AG04449 (cell line): ENCODE results near the gene CADPS2.

ENCODE experiments used
- CTCF ChIA-PET: fragments of 350-600 bp; formaldehyde crosslinking; extraction: SDS; loops from one replicate; lab custom pipeline; 2021; ENCODE audit warnings: antibody characterized with exemption; lab: Yijun Ruan, JAX
- POLR2A ChIA-PET: fragments of 400-600, 350-600 bp; formaldehyde crosslinking; extraction: SDS; loops from one replicate; lab custom pipeline; 2020; ENCODE audit warnings: antibody characterized with exemption, inconsistent platforms; lab: Yijun Ruan, JAX
- DNase-seq: peaks from one replicate; pipeline ENCODE4 v3.0.0-alpha.2; 2010; ENCODE audit warnings: low read depth, low spot score
- H3K4me3 ChIP-seq: 2 replicates; pipeline ENCODE4 v1.5.1; 2011; ENCODE audit warnings: low read depth, mild to moderate bottlenecking, control low read depth, low read length
- CTCF ChIP-seq: IDR thresholded peaks from one replicate; pipeline ENCODE4 v1.5.1; 2011; ENCODE audit warnings: mild to moderate bottlenecking, moderate library complexity, low read length, control low read depth, inconsistent platforms; ENCODE audit not compliant: insufficient read depth; ENCODE audit errors: missing control alignments

Gene CADPS2

GRCh38 chr7:122658856-122659255 lies 227.4 kb downstream of the CADPS2 start:
- TF ChIP-seq CTCF, result no peak
- POLR2A ChIA-PET, result no interaction called here
- H3K4me3 ChIP-seq, result no peak overlapping the region
- no peak for DNase-seq
- CTCF ChIA-PET, result no interaction called here

GRCh38 chr7:122653685-122654084 lies 232.6 kb downstream of the CADPS2 start:
- DNase-seq, result no peak
- ChIA-PET POLR2A (no interaction called here), CTCF (no interaction called here)
- no peak for TF ChIP-seq CTCF
- no peak overlapping the region for H3K4me3 ChIP-seq

GRCh38 chr7:122652876-122653275 lies 233.4 kb downstream of the CADPS2 start:
- no peak for TF ChIP-seq CTCF
- DNase-seq, result no peak
- no peak overlapping the region for H3K4me3 ChIP-seq
- ChIA-PET POLR2A (no interaction called here), CTCF (no interaction called here)

GRCh38 chr7:122651451-122651850 lies 234.8 kb downstream of the CADPS2 start:
- CTCF ChIA-PET, result no interaction called here
- H3K4me3 ChIP-seq, result no peak overlapping the region
- TF ChIP-seq CTCF, result no peak
- POLR2A ChIA-PET, result no interaction called here
- DNase-seq, result no peak

- no peak overlapping the region for H3K4me3 ChIP-seq
- no peak for DNase-seq
- POLR2A ChIA-PET, result no interaction called here
- TF ChIP-seq CTCF, result no peak
- CTCF ChIA-PET, result no interaction called here
Observed at GRCh38 chr7:122643250-122643649, 243.0 kb downstream of the CADPS2 start.

- ChIA-PET CTCF (no interaction called here), POLR2A (no interaction called here)
- no peak overlapping the region for H3K4me3 ChIP-seq
- no peak for DNase-seq
- TF ChIP-seq CTCF, result no peak
Observed at GRCh38 chr7:122638459-122638858, 247.8 kb downstream of the CADPS2 start.
